Measurements from ENCODE around the gene MANSC1.

Gene MANSC1

DNA sequence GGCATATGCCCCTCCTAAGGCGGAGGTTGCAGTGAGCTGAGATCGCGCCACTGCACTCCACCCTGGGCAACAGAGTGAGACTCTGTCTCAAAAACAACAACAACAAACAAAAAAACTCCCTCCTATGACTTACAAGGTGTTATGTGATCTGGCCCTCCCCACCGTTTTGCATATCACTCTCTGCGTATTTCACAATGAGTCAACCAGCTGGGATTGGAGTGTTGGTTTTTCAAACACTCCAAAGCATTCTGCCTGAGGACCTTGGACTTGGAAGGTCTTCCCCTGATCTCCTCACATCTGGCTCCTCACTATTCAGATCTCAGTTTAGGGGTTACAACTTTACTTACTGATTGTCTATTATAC is 14.0 kb downstream of the MANSC1 start:
- Histone ChIP-seq H3K9ac (ENCODE audit: low read length) (no peak overlapping the region), H3K36me3 (ENCODE audit: control insufficient read depth, insufficient read depth, low read length) (no peaks in the 10 kb centered on the region), H2BK15ac (replicated peaks; ENCODE audit: low read depth) (no peak overlapping the region), H4K8ac (ENCODE audit: low read depth, low read length) (no peak overlapping the region), H3K4me1 (ENCODE audit: control insufficient read depth, low read depth, low read length) (no peaks in the 10 kb centered on the region), H3K27ac (ENCODE audit: low read depth, low read length) (no peak overlapping the region), H2BK120ac (ENCODE audit: low read depth, low read length) (no peak overlapping the region), H3K4me3 (ENCODE audit: low read length) (no peak overlapping the region), H3K18ac (ENCODE audit: low read length) (no peak overlapping the region), H3K4ac (ENCODE audit: low read depth, low read length) (no peak overlapping the region), H2AK5ac (ENCODE audit: low read length) (no peak overlapping the region), H2BK5ac (ENCODE audit: low read length) (no peak overlapping the region), H3K79me1 (ENCODE audit: low read length) (no peaks in the 10 kb centered on the region), H3K56ac (ENCODE audit: low read length) (no peak overlapping the region), H3K79me2 (ENCODE audit: control insufficient read depth, insufficient read depth, low read length) (no peaks in the 10 kb centered on the region), H3K27me3 (ENCODE audit: insufficient read depth, low read length, poor library complexity) (no peaks in the 10 kb centered on the region), H4K5ac (ENCODE audit: low read length) (no peak overlapping the region), H3K4me2 (ENCODE audit: low read length) (no peak overlapping the region), H3K23ac (ENCODE audit: low read length) (no peak overlapping the region)
- WGBS (ENCODE audit: extremely low coverage, insufficient coverage, low lambda C conversion rate): no CpG with 5 or more reads among the region's 5 CpGs
- peak; percentile 60 for DNase-seq

DNA sequence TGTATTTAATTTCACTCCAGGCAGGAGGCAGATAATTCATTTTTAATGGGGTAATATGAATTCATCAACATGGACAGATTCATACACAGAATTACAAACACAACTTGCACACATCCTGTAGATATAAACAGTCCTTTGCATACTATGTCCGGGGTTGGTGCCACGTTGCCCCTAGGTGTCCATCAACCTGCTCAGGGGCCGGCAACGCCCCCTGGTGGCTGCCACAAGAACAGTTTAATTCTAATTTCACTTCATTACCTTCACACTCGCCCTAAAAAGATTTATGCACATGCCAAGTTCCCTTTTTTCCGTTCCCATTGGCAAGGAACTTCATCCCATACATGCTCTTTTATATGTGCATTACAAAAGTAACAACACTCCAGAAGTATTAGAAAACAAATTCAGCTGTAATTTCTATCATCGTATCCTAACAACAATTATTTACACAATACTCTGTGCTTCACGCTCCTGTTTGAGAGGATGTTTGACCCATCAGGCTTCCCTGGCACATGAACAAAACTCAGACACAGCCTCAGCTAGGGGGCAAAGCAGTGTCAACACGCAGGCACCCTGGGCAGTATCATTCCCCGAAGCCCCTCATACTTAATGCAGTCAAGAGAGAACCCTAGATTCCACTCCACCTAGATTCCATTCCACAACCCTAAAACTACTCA is 15.5 kb downstream of the MANSC1 start:
- no peaks in the 10 kb centered on the region for H3K79me1 ChIP-seq (ENCODE audit: low read length)
- DNase-seq: peak; percentile 60
- no peak overlapping the region for H3K27ac ChIP-seq (ENCODE audit: low read depth, low read length)
- H3K23ac ChIP-seq (ENCODE audit: low read length): no peak overlapping the region
- H3K9ac ChIP-seq (ENCODE audit: low read length): no peak overlapping the region
- no peak overlapping the region for H2BK120ac ChIP-seq (ENCODE audit: low read depth, low read length)
- no peak overlapping the region for H4K8ac ChIP-seq (ENCODE audit: low read depth, low read length)
- no peak overlapping the region for H4K5ac ChIP-seq (ENCODE audit: low read length)
- no peak overlapping the region for H2AK5ac ChIP-seq (ENCODE audit: low read length)
- H3K79me2 ChIP-seq (ENCODE audit: control insufficient read depth, insufficient read depth, low read length): no peaks in the 10 kb centered on the region
- H3K18ac ChIP-seq (ENCODE audit: low read length): no peak overlapping the region
- H2BK15ac ChIP-seq (replicated peaks; ENCODE audit: low read depth): no peak overlapping the region
- H3K27me3 ChIP-seq (ENCODE audit: insufficient read depth, low read length, poor library complexity): no peaks in the 10 kb centered on the region
- H3K4ac ChIP-seq (ENCODE audit: low read depth, low read length): no peak overlapping the region
- no peak overlapping the region for H2BK5ac ChIP-seq (ENCODE audit: low read length)
- no peak overlapping the region for H3K4me2 ChIP-seq (ENCODE audit: low read length)
- H3K4me1 ChIP-seq (ENCODE audit: control insufficient read depth, low read depth, low read length): no peaks in the 10 kb centered on the region
- 100% methylated on average over 1 of the region's 10 CpGs for WGBS (ENCODE audit: extremely low coverage, insufficient coverage, low lambda C conversion rate)
- no peaks in the 10 kb centered on the region for H3K36me3 ChIP-seq (ENCODE audit: control insufficient read depth, insufficient read depth, low read length)
- no peak overlapping the region for H3K4me3 ChIP-seq (ENCODE audit: low read length)
- H3K56ac ChIP-seq (ENCODE audit: low read length): no peak overlapping the region

DNA sequence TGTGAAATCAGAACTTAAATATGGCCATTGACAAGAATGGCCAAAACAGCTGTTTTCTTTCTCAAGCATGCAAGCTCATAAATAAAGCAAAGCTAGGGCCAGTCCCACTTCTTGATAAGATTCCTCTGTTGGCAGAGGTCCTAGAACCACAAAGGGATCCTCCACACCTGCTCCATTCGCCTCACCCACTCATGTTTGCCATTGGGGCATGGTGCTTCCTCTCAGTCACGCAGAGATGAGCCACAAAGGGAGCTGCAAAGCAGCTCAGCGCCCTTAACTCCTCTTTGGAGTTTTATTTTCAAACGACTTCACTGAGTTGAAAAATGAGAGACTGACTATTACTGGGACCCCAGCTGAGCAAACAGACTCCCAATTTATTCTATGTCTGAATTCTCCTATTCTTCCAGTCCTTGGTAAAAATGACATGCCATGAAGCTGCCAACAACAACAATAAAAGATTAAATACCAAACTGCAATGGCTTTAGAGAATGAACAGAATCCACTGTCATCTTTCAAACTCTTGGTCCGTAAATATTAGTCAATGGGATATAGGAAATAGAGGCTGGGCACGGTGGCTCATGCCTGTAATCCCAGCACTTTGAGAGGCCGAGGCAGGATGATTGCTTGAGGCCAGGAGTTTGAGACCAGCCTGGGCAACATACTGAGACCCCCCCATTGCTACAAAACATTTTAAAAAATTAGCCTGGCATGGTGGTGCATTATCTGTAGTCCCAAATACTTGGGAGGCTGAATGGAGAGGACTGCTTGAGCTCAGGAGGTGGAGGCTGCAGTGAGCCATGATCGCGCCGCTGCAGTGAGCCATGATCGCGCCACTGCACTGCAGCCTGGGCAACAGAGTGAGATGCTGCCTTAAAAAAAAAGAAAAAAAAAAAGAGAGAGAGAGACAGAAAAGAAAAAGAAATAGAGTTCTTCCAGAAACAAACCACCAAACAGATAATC is 16.4 kb downstream of the MANSC1 start:
- Histone ChIP-seq H3K18ac (ENCODE audit: low read length) (no peak overlapping the region), H3K4me2 (ENCODE audit: low read length) (no peak overlapping the region), H3K4me3 (ENCODE audit: low read length) (no peak overlapping the region), H2BK5ac (ENCODE audit: low read length) (no peak overlapping the region), H4K5ac (ENCODE audit: low read length) (no peak overlapping the region), H4K8ac (ENCODE audit: low read depth, low read length) (no peak overlapping the region), H3K27ac (ENCODE audit: low read depth, low read length) (no peak overlapping the region), H3K36me3 (ENCODE audit: control insufficient read depth, insufficient read depth, low read length) (no peaks in the 10 kb centered on the region), H2AK5ac (ENCODE audit: low read length) (no peak overlapping the region), H2BK120ac (ENCODE audit: low read depth, low read length) (no peak overlapping the region), H3K79me2 (ENCODE audit: control insufficient read depth, insufficient read depth, low read length) (no peaks in the 10 kb centered on the region), H3K27me3 (ENCODE audit: insufficient read depth, low read length, poor library complexity) (no peaks in the 10 kb centered on the region), H3K23ac (ENCODE audit: low read length) (no peak overlapping the region), H3K9ac (ENCODE audit: low read length) (no peak overlapping the region), H2BK15ac (replicated peaks; ENCODE audit: low read depth) (no peak overlapping the region), H3K79me1 (ENCODE audit: low read length) (no peaks in the 10 kb centered on the region), H3K4me1 (ENCODE audit: control insufficient read depth, low read depth, low read length) (no peaks in the 10 kb centered on the region), H3K56ac (ENCODE audit: low read length) (no peak overlapping the region), H3K4ac (ENCODE audit: low read depth, low read length) (no peak overlapping the region)
- no CpG with 5 or more reads among the region's 12 CpGs for WGBS (ENCODE audit: extremely low coverage, insufficient coverage, low lambda C conversion rate)
- no peak for DNase-seq

DNA sequence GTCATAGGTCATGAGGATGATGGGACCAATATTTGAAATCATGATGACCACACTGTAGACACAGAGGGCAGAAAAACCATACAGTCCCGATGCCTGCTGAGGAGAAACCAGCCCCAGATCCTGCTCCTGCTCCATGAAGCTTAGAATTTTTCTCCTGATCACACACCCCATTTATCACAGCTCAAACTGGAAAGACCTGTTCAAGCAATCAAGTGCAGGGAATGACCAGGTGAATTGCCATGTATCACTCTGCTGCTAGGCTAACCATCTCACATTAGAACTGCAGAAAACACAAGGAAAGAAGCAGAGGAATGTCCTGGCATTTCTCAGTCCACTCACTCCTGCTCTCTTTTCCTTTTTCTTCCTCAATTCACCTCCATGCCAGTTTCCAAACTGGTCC is 18.1 kb downstream of the MANSC1 start:
- Histone ChIP-seq H3K56ac (ENCODE audit: low read length) (no peak overlapping the region), H3K18ac (ENCODE audit: low read length) (no peak overlapping the region), H3K4me2 (ENCODE audit: low read length) (no peak overlapping the region), H3K4me3 (ENCODE audit: low read length) (no peak overlapping the region), H3K79me2 (ENCODE audit: control insufficient read depth, insufficient read depth, low read length) (no peaks in the 10 kb centered on the region), H4K5ac (ENCODE audit: low read length) (no peak overlapping the region), H3K9ac (ENCODE audit: low read length) (no peak overlapping the region), H2BK5ac (ENCODE audit: low read length) (no peak overlapping the region), H3K4me1 (ENCODE audit: control insufficient read depth, low read depth, low read length) (no peaks in the 10 kb centered on the region), H3K79me1 (ENCODE audit: low read length) (no peaks in the 10 kb centered on the region), H2AK5ac (ENCODE audit: low read length) (no peak overlapping the region), H3K36me3 (ENCODE audit: control insufficient read depth, insufficient read depth, low read length) (no peaks in the 10 kb centered on the region), H3K23ac (ENCODE audit: low read length) (no peak overlapping the region), H2BK15ac (replicated peaks; ENCODE audit: low read depth) (no peak overlapping the region), H2BK120ac (ENCODE audit: low read depth, low read length) (no peak overlapping the region), H3K27me3 (ENCODE audit: insufficient read depth, low read length, poor library complexity) (no peaks in the 10 kb centered on the region), H4K8ac (ENCODE audit: low read depth, low read length) (no peak overlapping the region), H3K4ac (ENCODE audit: low read depth, low read length) (no peak overlapping the region), H3K27ac (ENCODE audit: low read depth, low read length) (no peak overlapping the region)
- no CpG with 5 or more reads among the region's 1 CpG for WGBS (ENCODE audit: extremely low coverage, insufficient coverage, low lambda C conversion rate)
- peak; percentile 23 for DNase-seq

DNA sequence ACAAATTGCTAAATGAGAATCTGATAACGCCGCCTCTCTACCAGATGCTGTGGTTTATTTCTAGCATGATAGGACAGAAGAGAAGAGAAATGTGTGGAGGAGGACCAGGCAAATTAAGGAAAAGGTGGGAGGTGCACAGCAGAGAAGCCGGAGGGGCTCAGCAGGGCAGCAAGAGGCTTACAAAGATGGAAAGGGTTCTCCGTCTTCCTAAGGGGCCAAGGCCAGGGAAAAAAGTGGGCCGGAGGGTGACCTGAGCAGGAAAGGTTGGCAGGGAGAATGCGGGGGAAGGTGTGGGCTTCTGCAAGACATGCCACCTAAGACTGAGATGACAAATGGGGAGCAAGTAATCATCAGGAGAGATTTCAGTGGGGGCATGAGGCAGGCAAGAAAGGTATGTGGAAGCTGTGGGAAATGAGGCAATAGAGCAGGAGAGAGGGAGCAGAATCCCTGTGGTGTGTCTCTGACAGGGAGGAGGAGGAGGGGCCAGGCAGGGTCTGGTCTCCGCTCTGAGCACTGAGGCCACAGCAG is 18.7 kb downstream of the MANSC1 start:
- H3K27ac ChIP-seq (ENCODE audit: low read depth, low read length): no peak overlapping the region
- no peaks in the 10 kb centered on the region for H3K79me2 ChIP-seq (ENCODE audit: control insufficient read depth, insufficient read depth, low read length)
- H3K4ac ChIP-seq (ENCODE audit: low read depth, low read length): no peak overlapping the region
- H3K23ac ChIP-seq (ENCODE audit: low read length): no peak overlapping the region
- no CpG with 5 or more reads among the region's 7 CpGs for WGBS (ENCODE audit: extremely low coverage, insufficient coverage, low lambda C conversion rate)
- H2BK120ac ChIP-seq (ENCODE audit: low read depth, low read length): no peak overlapping the region
- no peak overlapping the region for H3K4me3 ChIP-seq (ENCODE audit: low read length)
- no peak overlapping the region for H3K56ac ChIP-seq (ENCODE audit: low read length)
- no peaks in the 10 kb centered on the region for H3K79me1 ChIP-seq (ENCODE audit: low read length)
- H2BK5ac ChIP-seq (ENCODE audit: low read length): no peak overlapping the region
- no peaks in the 10 kb centered on the region for H3K27me3 ChIP-seq (ENCODE audit: insufficient read depth, low read length, poor library complexity)
- H3K18ac ChIP-seq (ENCODE audit: low read length): no peak overlapping the region
- H2BK15ac ChIP-seq (replicated peaks; ENCODE audit: low read depth): no peak overlapping the region
- H3K4me2 ChIP-seq (ENCODE audit: low read length): no peak overlapping the region
- H4K5ac ChIP-seq (ENCODE audit: low read length): no peak overlapping the region
- no peaks in the 10 kb centered on the region for H3K4me1 ChIP-seq (ENCODE audit: control insufficient read depth, low read depth, low read length)
- DNase-seq: peak; percentile 64
- H2AK5ac ChIP-seq (ENCODE audit: low read length): no peak overlapping the region
- no peak overlapping the region for H4K8ac ChIP-seq (ENCODE audit: low read depth, low read length)
- no peaks in the 10 kb centered on the region for H3K36me3 ChIP-seq (ENCODE audit: control insufficient read depth, insufficient read depth, low read length)
- no peak overlapping the region for H3K9ac ChIP-seq (ENCODE audit: low read length)

Data from mesendoderm (in vitro differentiated cells).